Thymus (tissue), 2 donors: ENCODE measurements around the gene LRAT. TPM values are rescaled to one million over a fixed set of nuclear protein-coding genes. Genes with fewer than 3 reads are reported as not detected.

Experiments used
- polyA plus RNA-seq: library from polyadenylated mRNA; stranded (reverse); fragments of 200-250 nt; gene quantifications from one replicate; pipeline ENCODE4 v1.2.3, GENCODE V29; 2013
- total RNA-seq: library from RNA; stranded (reverse); fragments of 120-200 nt; gene quantifications from one replicate; pipeline ENCODE4 v1.2.4, GENCODE V29; 2013
- donor health status: healthy.

The LRAT gene
- total and polyA plus RNA-seq, 2 donors, result 0.09 to 0.25 TPM

Other genes starting within 250 kb of the LRAT start
- 71.9 TPM for gene PLRG1, start 193.6 kb upstream of the LRAT start, total RNA-seq
- 64.6 TPM for gene PLRG1, start 193.6 kb upstream of the LRAT start, polyA plus RNA-seq
- 1.1 TPM for gene FGB, start 181.0 kb upstream of the LRAT start, total RNA-seq
- 1.3 TPM for gene FGB, start 181.0 kb upstream of the LRAT start, polyA plus RNA-seq
- gene FGA, start 153.3 kb upstream of the LRAT start, total RNA-seq, result 0.33 TPM
- gene FGA, start 153.3 kb upstream of the LRAT start, polyA plus RNA-seq, result 0.37 TPM
- 0.94 TPM for gene FGG, start 131.3 kb upstream of the LRAT start, total RNA-seq
- gene FGG, start 131.3 kb upstream of the LRAT start, polyA plus RNA-seq, result 1.2 TPM
- gene RBM46, start 37.3 kb downstream of the LRAT start, total RNA-seq, result 0.09 TPM
- gene RBM46, start 37.3 kb downstream of the LRAT start, polyA plus RNA-seq, result 0.16 TPM